Adrenal gland (tissue), 5 donors: ENCODE results near the gene IGFBPL1.

Source experiments
- POLR2A ChIP-seq, 2 donors: fragments of 450-650 bp; IDR thresholded peaks; one replicate each; pipeline ENCODE4 v1.6.1; 2017; ENCODE audit warnings: antibody characterized with exemption in 2 of 2, mild to moderate bottlenecking in 2 of 2, moderate library complexity in 1 of 2
- TF ChIP-seq, protein P1 (sequence below), 6 experiments: fragments of 450-650 bp in 4 of 6; fragments of 200-600 bp in 2 of 6; sonication (generic) in 1 of 6; IDR thresholded peaks; 1 replicate in 5 of 6; 2 replicates in 1 of 6; pipeline versions ENCODE4 v1.5.1 to v1.8.0; 2016 to 2021; ENCODE audit warnings: antibody characterized with exemption in 6 of 6, mild to moderate bottlenecking in 2 of 6, moderate library complexity in 1 of 6
- donor health status: DM: no; HTN: no; CAD: no.

DNA sequence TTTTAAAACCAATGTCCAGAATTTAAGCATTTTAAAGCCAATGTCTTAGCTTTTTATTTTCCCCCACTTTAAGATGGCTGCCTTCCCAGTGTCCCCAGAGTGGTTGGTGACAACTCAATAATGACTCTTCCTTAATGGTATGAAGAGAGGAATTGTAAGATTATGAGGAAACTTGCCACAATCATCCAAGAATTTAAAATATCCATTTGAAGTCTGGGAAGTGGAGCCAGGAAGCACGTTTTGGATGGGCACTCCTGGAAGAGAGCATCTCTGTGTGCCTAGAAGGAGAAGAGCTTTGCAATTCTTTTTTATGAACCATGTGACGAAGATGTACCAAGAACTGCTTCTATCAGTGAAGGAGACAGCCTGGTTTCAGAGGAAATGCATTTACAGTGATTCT, 11.3 kb upstream of the IGFBPL1 start:
- TF ChIP-seq, protein P1, sequence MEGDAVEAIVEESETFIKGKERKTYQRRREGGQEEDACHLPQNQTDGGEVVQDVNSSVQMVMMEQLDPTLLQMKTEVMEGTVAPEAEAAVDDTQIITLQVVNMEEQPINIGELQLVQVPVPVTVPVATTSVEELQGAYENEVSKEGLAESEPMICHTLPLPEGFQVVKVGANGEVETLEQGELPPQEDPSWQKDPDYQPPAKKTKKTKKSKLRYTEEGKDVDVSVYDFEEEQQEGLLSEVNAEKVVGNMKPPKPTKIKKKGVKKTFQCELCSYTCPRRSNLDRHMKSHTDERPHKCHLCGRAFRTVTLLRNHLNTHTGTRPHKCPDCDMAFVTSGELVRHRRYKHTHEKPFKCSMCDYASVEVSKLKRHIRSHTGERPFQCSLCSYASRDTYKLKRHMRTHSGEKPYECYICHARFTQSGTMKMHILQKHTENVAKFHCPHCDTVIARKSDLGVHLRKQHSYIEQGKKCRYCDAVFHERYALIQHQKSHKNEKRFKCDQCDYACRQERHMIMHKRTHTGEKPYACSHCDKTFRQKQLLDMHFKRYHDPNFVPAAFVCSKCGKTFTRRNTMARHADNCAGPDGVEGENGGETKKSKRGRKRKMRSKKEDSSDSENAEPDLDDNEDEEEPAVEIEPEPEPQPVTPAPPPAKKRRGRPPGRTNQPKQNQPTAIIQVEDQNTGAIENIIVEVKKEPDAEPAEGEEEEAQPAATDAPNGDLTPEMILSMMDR (IDR thresholded peaks at IDR 0.05): no peak
- no peak for TF ChIP-seq POLR2A (IDR thresholded peaks at IDR 0.05)
